Neural cell (in vitro differentiated cells): ENCODE measurements around the gene CSF2. TPM values are rescaled to one million over a fixed set of nuclear protein-coding genes. Genes with fewer than 3 reads are reported as not detected.

Source experiments
- H2AFZ ChIP-seq: fragments of 200-600, 300-800 bp; sonication (generic), shearing (Covaris generic); 2 replicates; pipeline ENCODE4 v1.6.0; 2014; ENCODE audit warnings: low read depth, mild to moderate bottlenecking, antibody characterized with exemption, low read length, moderate library complexity
- H3F3A ChIP-seq: fragments of 200-600 bp; shearing (Covaris generic); 2 replicates; pipeline ENCODE4 v1.6.1; 2016; ENCODE audit warnings: mild to moderate bottlenecking, moderate library complexity, mixed read lengths, antibody characterized with exemption, low read length; ENCODE audit not compliant: insufficient read depth, poor library complexity, severe bottlenecking
- H3K27ac ChIP-seq: fragments of 200-600, 300-800 bp; sonication (generic), shearing (Covaris generic); 2 replicates; pipeline ENCODE4 v1.5.1; 2014; ENCODE audit warnings: mild to moderate bottlenecking, low read length, moderate library complexity
- H3K27me3 ChIP-seq: fragments of 300-800, 200-600 bp; sonication (generic), shearing (Covaris generic); 2 replicates; pipeline ENCODE4 v1.6.0; 2014; ENCODE audit warnings: mild to moderate bottlenecking, low read depth, low read length, moderate library complexity; ENCODE audit not compliant: insufficient read depth
- H3K36me3 ChIP-seq: fragments of 300-800, 200-600 bp; sonication (generic), shearing (Covaris generic); 2 replicates; pipeline ENCODE4 v1.5.1; 2014; ENCODE audit warnings: mild to moderate bottlenecking, antibody characterized with exemption, low read length, moderate library complexity; ENCODE audit not compliant: insufficient read depth
- H3K4me2 ChIP-seq: fragments of 300-800, 200-600 bp; sonication (generic), shearing (Covaris generic); 2 replicates; pipeline ENCODE4 v1.6.0; 2014; ENCODE audit warnings: mild to moderate bottlenecking, low read length
- H3K4me3 ChIP-seq: fragments of 300-800, 200-600 bp; sonication (generic), shearing (Covaris generic); 2 replicates; pipeline ENCODE4 v1.5.1; 2014; ENCODE audit warnings: mild to moderate bottlenecking, low read length, moderate library complexity
- H3K79me2 ChIP-seq: fragments of 200-600 bp; shearing (Covaris generic); replicated peaks from 2 replicates; pipeline ENCODE4 v1.6.0; 2014; ENCODE audit warnings: mild to moderate bottlenecking, low read length, moderate library complexity; ENCODE audit not compliant: insufficient read depth
- H3K9ac ChIP-seq: fragments of 300-800, 200-600 bp; sonication (generic), shearing (Covaris generic); 2 replicates; pipeline ENCODE4 v1.6.1; 2016; ENCODE audit warnings: mild to moderate bottlenecking, low read length, mixed read lengths
- H3K9me2 ChIP-seq: fragments of 200-600 bp; shearing (Covaris generic); 2 replicates; pipeline ENCODE4 v1.6.1; 2016; ENCODE audit warnings: mild to moderate bottlenecking, low read length, mixed read lengths; ENCODE audit not compliant: insufficient read depth
- H3K9me3 ChIP-seq: fragments of 200-600, 300-800 bp; sonication (generic), shearing (Covaris generic); 2 replicates; pipeline ENCODE4 v1.6.1; 2016; ENCODE audit warnings: mild to moderate bottlenecking, mixed run types, low read length, moderate library complexity, mixed read lengths
- H4K20me1 ChIP-seq: fragments of 200-600 bp; shearing (Covaris generic); 2 replicates; pipeline ENCODE4 v1.6.1; 2016; ENCODE audit warnings: mild to moderate bottlenecking, mixed run types; ENCODE audit not compliant: insufficient read depth
- CTCF ChIP-seq: fragments of 450-650 bp; IDR thresholded peaks from 2 replicates; pipeline ENCODE4 v1.5.1; 2014; ENCODE audit warnings: antibody characterized with exemption, mild to moderate bottlenecking, moderate library complexity; ENCODE audit not compliant: poor library complexity, severe bottlenecking
- EP300 ChIP-seq: fragments of 450-650 bp; conservative IDR thresholded peaks from 2 replicates; pipeline ENCODE4 v1.6.1; 2014; ENCODE audit warnings: antibody characterized with exemption, mild to moderate bottlenecking, moderate library complexity; ENCODE audit not compliant: poor library complexity, severe bottlenecking
- EZH2 ChIP-seq: fragments of 200-600, 300-800 bp; shearing (Covaris generic), sonication (generic); IDR thresholded peaks from 2 replicates; pipeline ENCODE4 v1.6.1; 2014; ENCODE audit warnings: antibody characterized with exemption, low read length, borderline replicate concordance, mild to moderate bottlenecking; ENCODE audit not compliant: insufficient read depth, poor library complexity, severe bottlenecking
- MXI1 ChIP-seq: fragments of 450-650 bp; conservative IDR thresholded peaks from 2 replicates; pipeline ENCODE4 v1.6.1; 2014; ENCODE audit warnings: antibody characterized with exemption, mild to moderate bottlenecking; ENCODE audit not compliant: poor library complexity, severe bottlenecking
- POLR2AphosphoS5 ChIP-seq: IDR thresholded peaks from 2 replicates; pipeline ENCODE4 v1.6.1; 2012
- RAD21 ChIP-seq: fragments of 450-650 bp; conservative IDR thresholded peaks from 2 replicates; pipeline ENCODE4 v1.6.1; 2014; ENCODE audit warnings: antibody characterized with exemption, mild to moderate bottlenecking, moderate library complexity
- SMC3 ChIP-seq: fragments of 450-650 bp; conservative IDR thresholded peaks from 2 replicates; pipeline ENCODE4 v1.6.1; 2014; ENCODE audit warnings: antibody characterized with exemption, mild to moderate bottlenecking, moderate library complexity; ENCODE audit not compliant: poor library complexity
- TAF1 ChIP-seq: IDR thresholded peaks from 2 replicates; pipeline ENCODE4 v1.6.1; 2012; ENCODE audit warnings: low read depth
- polyA plus RNA-seq: library from polyadenylated mRNA; depleted of rRNA; stranded (reverse); fragments of >200 nt; gene quantifications from 2 replicates; pipeline ENCODE4 v1.2.3, GENCODE V29; 2014
- TF ChIP-seq, protein P1 (sequence below): IDR thresholded peaks from 2 replicates; pipeline ENCODE4 v1.6.1; 2012; ENCODE audit warnings: borderline replicate concordance

The CSF2 gene
- polyA plus RNA-seq, 1 donor from 2014 or later: not detected

GRCh38 chr5:132075719-132076077 is 2.1 kb downstream of the CSF2 start:
- no peaks in the 10 kb centered on the region for H3K9me2 ChIP-seq
- no peaks in the 10 kb centered on the region for H3K79me2 ChIP-seq
- H2AFZ ChIP-seq: no peak overlapping the region
- H3F3A ChIP-seq: no peaks in the 10 kb centered on the region
- H3K27me3 ChIP-seq: no peaks in the 10 kb centered on the region
- H3K36me3 ChIP-seq: no peaks in the 10 kb centered on the region
- H4K20me1 ChIP-seq: no peaks in the 10 kb centered on the region
- H3K9ac ChIP-seq: no peak overlapping the region
- TF ChIP-seq EP300: no peak
- no peak overlapping the region for H3K4me2 ChIP-seq
- no peaks in the 10 kb centered on the region for H3K9me3 ChIP-seq
- no peak overlapping the region for H3K4me3 ChIP-seq
- H3K27ac ChIP-seq: no peak overlapping the region

DNA sequence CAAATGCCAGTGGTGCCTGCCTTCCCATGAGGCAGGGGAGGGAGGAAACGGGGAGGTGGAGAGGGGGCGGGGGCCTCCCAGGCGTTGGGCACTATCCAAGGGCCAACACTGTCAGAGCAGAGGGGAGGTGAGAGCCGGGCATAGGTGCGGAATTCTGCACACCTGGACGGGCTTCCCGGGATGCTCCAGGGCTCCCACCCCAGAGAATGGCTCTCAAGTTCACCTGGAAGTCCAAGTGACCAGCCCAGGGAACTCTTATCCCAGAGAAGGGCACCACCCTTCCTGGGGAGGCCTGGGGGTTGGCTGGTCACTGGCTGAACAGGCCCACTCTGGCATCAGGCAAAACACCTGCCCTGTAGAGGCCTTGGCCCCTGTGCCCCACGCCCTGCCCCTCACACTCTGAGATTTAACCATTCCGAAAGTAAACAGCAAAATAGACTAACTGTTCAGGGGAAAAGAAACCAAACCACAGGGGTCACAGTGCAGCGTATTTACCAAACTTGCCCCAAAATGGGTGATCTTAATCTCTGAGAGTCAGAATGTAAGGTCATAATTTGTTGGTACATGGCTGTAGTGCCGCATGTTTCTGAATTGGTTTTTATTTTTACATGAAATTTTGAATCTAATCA is 2.7 kb downstream of the CSF2 start:
- H3K79me2 ChIP-seq: no peaks in the 10 kb centered on the region
- no peaks in the 10 kb centered on the region for H3F3A ChIP-seq
- H2AFZ ChIP-seq: no peak overlapping the region
- TF ChIP-seq SMC3 (no peak), POLR2AphosphoS5 (no peak), EP300 (no peak), CTCF (no peak), TAF1 (no peak), EZH2 (no peak), MXI1 (no peak), RAD21 (no peak)
- TF ChIP-seq, protein P1, sequence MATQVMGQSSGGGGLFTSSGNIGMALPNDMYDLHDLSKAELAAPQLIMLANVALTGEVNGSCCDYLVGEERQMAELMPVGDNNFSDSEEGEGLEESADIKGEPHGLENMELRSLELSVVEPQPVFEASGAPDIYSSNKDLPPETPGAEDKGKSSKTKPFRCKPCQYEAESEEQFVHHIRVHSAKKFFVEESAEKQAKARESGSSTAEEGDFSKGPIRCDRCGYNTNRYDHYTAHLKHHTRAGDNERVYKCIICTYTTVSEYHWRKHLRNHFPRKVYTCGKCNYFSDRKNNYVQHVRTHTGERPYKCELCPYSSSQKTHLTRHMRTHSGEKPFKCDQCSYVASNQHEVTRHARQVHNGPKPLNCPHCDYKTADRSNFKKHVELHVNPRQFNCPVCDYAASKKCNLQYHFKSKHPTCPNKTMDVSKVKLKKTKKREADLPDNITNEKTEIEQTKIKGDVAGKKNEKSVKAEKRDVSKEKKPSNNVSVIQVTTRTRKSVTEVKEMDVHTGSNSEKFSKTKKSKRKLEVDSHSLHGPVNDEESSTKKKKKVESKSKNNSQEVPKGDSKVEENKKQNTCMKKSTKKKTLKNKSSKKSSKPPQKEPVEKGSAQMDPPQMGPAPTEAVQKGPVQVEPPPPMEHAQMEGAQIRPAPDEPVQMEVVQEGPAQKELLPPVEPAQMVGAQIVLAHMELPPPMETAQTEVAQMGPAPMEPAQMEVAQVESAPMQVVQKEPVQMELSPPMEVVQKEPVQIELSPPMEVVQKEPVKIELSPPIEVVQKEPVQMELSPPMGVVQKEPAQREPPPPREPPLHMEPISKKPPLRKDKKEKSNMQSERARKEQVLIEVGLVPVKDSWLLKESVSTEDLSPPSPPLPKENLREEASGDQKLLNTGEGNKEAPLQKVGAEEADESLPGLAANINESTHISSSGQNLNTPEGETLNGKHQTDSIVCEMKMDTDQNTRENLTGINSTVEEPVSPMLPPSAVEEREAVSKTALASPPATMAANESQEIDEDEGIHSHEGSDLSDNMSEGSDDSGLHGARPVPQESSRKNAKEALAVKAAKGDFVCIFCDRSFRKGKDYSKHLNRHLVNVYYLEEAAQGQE: no peak
- no peaks in the 10 kb centered on the region for H3K9me3 ChIP-seq
- no peak overlapping the region for H3K4me3 ChIP-seq
- H3K27me3 ChIP-seq: no peaks in the 10 kb centered on the region
- H3K36me3 ChIP-seq: no peaks in the 10 kb centered on the region
- H3K4me2 ChIP-seq: no peak overlapping the region
- no peak overlapping the region for H3K9ac ChIP-seq
- H3K9me2 ChIP-seq: no peaks in the 10 kb centered on the region
- H3K27ac ChIP-seq: no peak overlapping the region
- no peaks in the 10 kb centered on the region for H4K20me1 ChIP-seq

- no peaks in the 10 kb centered on the region for H3K79me2 ChIP-seq
- no peak overlapping the region for H3K27ac ChIP-seq
- no peaks in the 10 kb centered on the region for H3K9me3 ChIP-seq
- no peak overlapping the region for H3K4me3 ChIP-seq
- H3K27me3 ChIP-seq: no peaks in the 10 kb centered on the region
- H2AFZ ChIP-seq: no peak overlapping the region
- H3K9me2 ChIP-seq: no peaks in the 10 kb centered on the region
- H3K9ac ChIP-seq: no peak overlapping the region
- no peaks in the 10 kb centered on the region for H4K20me1 ChIP-seq
- H3F3A ChIP-seq: no peaks in the 10 kb centered on the region
- TF ChIP-seq TAF1 (no peak), POLR2AphosphoS5 (no peak), SMC3 (no peak), MXI1 (no peak), EZH2 (no peak), EP300 (no peak), CTCF (no peak), RAD21 (no peak)
- TF ChIP-seq, protein P1: no peak
- no peaks in the 10 kb centered on the region for H3K36me3 ChIP-seq
- no peak overlapping the region for H3K4me2 ChIP-seq
Observed at GRCh38 chr5:132076983-132077382, 3.4 kb downstream of the CSF2 start.
